GM19463 (cell line): ENCODE measurements around the gene CPZ.

Experiments
- ATAC-seq: cut with Tn5 transposase; IDR thresholded peaks from one replicate; pipeline ENCODE4 v1.9.1; 2021; ENCODE audit warnings: mild to moderate bottlenecking, moderate library complexity; ENCODE audit not compliant: unreplicated experiment

The CPZ gene

GRCh38 chr4:8593264-8594096 is 915 bp downstream of the CPZ start:
- no peak for ATAC-seq

- ATAC-seq: no peak
These were observed 1.8 kb downstream of the CPZ start for GRCh38 chr4:8594097-8595038.

GRCh38 chr4:8595237-8596087 is 2.9 kb downstream of the CPZ start:
- no peak for ATAC-seq

GRCh38 chr4:8596891-8597290 is 4.3 kb downstream of the CPZ start:
- ATAC-seq: no peak

- no peak for ATAC-seq
These were observed 4.8 kb downstream of the CPZ start for GRCh38 chr4:8597319-8597718.

GRCh38 chr4:8597791-8598190 is 5.2 kb downstream of the CPZ start:
- no peak for ATAC-seq

- no peak for ATAC-seq
These were observed 6.0 kb downstream of the CPZ start for GRCh38 chr4:8598391-8599090.

- no peak for ATAC-seq
These were observed 6.5 kb downstream of the CPZ start for GRCh38 chr4:8599091-8599460.

- ATAC-seq: no peak
These were observed 7.1 kb downstream of the CPZ start for GRCh38 chr4:8599657-8600056.

GRCh38 chr4:8600266-8600665 is 7.7 kb downstream of the CPZ start:
- ATAC-seq: no peak

GRCh38 chr4:8600686-8601085 is 8.1 kb downstream of the CPZ start:
- no peak for ATAC-seq

- no peak for ATAC-seq
These were observed 8.5 kb downstream of the CPZ start for GRCh38 chr4:8601086-8601485.

GRCh38 chr4:8601556-8601955 is 9.0 kb downstream of the CPZ start:
- no peak for ATAC-seq

GRCh38 chr4:8602686-8603430 is 10.3 kb downstream of the CPZ start:
- no peak for ATAC-seq

GRCh38 chr4:8603931-8604330 is 11.4 kb downstream of the CPZ start:
- ATAC-seq: no peak

- ATAC-seq: no peak
These were observed 12.7 kb downstream of the CPZ start for GRCh38 chr4:8605289-8605688.

- no peak for ATAC-seq
These were observed 13.9 kb downstream of the CPZ start for GRCh38 chr4:8606476-8606875.

- ATAC-seq: no peak
These were observed 14.4 kb downstream of the CPZ start for GRCh38 chr4:8606966-8607365.

- no peak for ATAC-seq
These were observed 15.3 kb downstream of the CPZ start for GRCh38 chr4:8607603-8608481.
